ENCODE data around the gene PAXX.

PAXX gene

GRCh38 chr9:136949817-136950655, 42.2 kb upstream of the PAXX start:
- peaks cover 10% of the 10 kb centered on the region for H3K4me1 ChIP-seq
- no peak for TF ChIP-seq CTCF (IDR thresholded peaks at IDR 0.05; ENCODE audit: low read depth, low read length)
- peak overlapping the region; percentile 57 for H3K4me3 ChIP-seq (ENCODE audit: low read depth, low read length)
- no peaks in the 10 kb centered on the region for H3K9me3 ChIP-seq
- H3K36me3 ChIP-seq: no peaks in the 10 kb centered on the region
- peak; percentile 94 for DNase-seq
- H3K27me3 ChIP-seq: no peaks in the 10 kb centered on the region

- Histone ChIP-seq H3K4me1 (peaks cover 10% of the 10 kb centered on the region), H3K36me3 (no peaks in the 10 kb centered on the region), H3K4me3 (ENCODE audit: low read depth, low read length) (peak overlapping the region; percentile 57), H3K27me3 (no peaks in the 10 kb centered on the region), H3K9me3 (no peaks in the 10 kb centered on the region)
- TF ChIP-seq CTCF (IDR thresholded peaks at IDR 0.05; ENCODE audit: low read depth, low read length): no peak
- DNase-seq: no peak
These were observed 41.5 kb upstream of the PAXX start for GRCh38 chr9:136950656-136951276.

- Histone ChIP-seq H3K9me3 (no peaks in the 10 kb centered on the region), H3K27me3 (no peaks in the 10 kb centered on the region), H3K4me3 (ENCODE audit: low read depth, low read length) (no peak within 1 kb of the TSS), H3K36me3 (no peaks in the 10 kb centered on the region), H3K4me1 (peaks cover 10% of the 10 kb centered on the region)
- TF ChIP-seq CTCF (IDR thresholded peaks at IDR 0.05; ENCODE audit: low read depth, low read length): no peak
- DNase-seq: no peak
These were observed 40.5 kb upstream of the PAXX start, which contains the start of gene LCN12 for GRCh38 chr9:136951541-136952320. TSS of gene LCN12 (plus strand) at chr9:136952273. CDS start at chr9:136952328, 55 bp downstream.

GRCh38 chr9:136952321-136952850, 39.8 kb upstream of the PAXX start:
- peaks cover 10% of the 10 kb centered on the region for H3K4me1 ChIP-seq
- no peak for DNase-seq
- no peaks in the 10 kb centered on the region for H3K36me3 ChIP-seq
- H3K4me3 ChIP-seq (ENCODE audit: low read depth, low read length): no peak overlapping the region
- TF ChIP-seq CTCF (IDR thresholded peaks at IDR 0.05; ENCODE audit: low read depth, low read length): no peak
- H3K27me3 ChIP-seq: no peaks in the 10 kb centered on the region
- H3K9me3 ChIP-seq: no peaks in the 10 kb centered on the region

GRCh38 chr9:136952876-136953770, 39.1 kb upstream of the PAXX start:
- Histone ChIP-seq H3K9me3 (no peaks in the 10 kb centered on the region), H3K4me1 (peaks cover 10% of the 10 kb centered on the region), H3K4me3 (ENCODE audit: low read depth, low read length) (no peak overlapping the region), H3K27me3 (no peaks in the 10 kb centered on the region), H3K36me3 (no peaks in the 10 kb centered on the region)
- TF ChIP-seq CTCF (IDR thresholded peaks at IDR 0.05; ENCODE audit: low read depth, low read length): no peak
- no peak for DNase-seq

Measured in BE2C (cell line).